ENCODE measurements around the gene ALG11.
"Not testable (repeated sequence)": the region's sequence is repeated elsewhere in the genome, so short reads cannot be mapped to it uniquely, and the experiment has no call there.

The ALG11 gene

GRCh38 chr13:52030401-52030800 is 18.2 kb downstream of the ALG11 start:
- not testable (repeated sequence) for DNase-seq

- DNase-seq = no peak
Measured at GRCh38 chr13:52033039-52033438, 20.8 kb downstream of the ALG11 start.

- DNase-seq = no peak
Measured at GRCh38 chr13:52034616-52035226, 22.5 kb downstream of the ALG11 start.

GRCh38 chr13:52036037-52036436 is 23.8 kb downstream of the ALG11 start:
- DNase-seq = no peak

GRCh38 chr13:52043675-52044074 is 31.5 kb downstream of the ALG11 start:
- DNase-seq = no peak

GRCh38 chr13:52047463-52047862 is 35.3 kb downstream of the ALG11 start:
- no peak for DNase-seq

- no peak for DNase-seq
Measured at GRCh38 chr13:52048516-52048915, 36.3 kb downstream of the ALG11 start.

- no peak for DNase-seq
Measured at GRCh38 chr13:52051400-52051799, 39.2 kb downstream of the ALG11 start.

GRCh38 chr13:52053460-52053859 is 41.3 kb downstream of the ALG11 start:
- no peak for DNase-seq

- not testable (repeated sequence) for DNase-seq
Measured at GRCh38 chr13:52061064-52061463, 48.9 kb downstream of the ALG11 start.

- DNase-seq = no peak
Measured at GRCh38 chr13:52061587-52061986, 49.4 kb downstream of the ALG11 start.

GRCh38 chr13:52067237-52067636 is 55.0 kb downstream of the ALG11 start:
- DNase-seq = no peak

GRCh38 chr13:52070929-52071523 is 58.8 kb downstream of the ALG11 start:
- no peak for DNase-seq

All from amniotic stem cell (primary cell).